Cardiac muscle cell (in vitro differentiated cells and primary cell): Measurements from ENCODE around the gene EFNA5. TPM values are rescaled to one million over a fixed set of nuclear protein-coding genes. Genes with fewer than 3 reads are reported as not detected.

Source experiments
- DNase-seq, 2 donors: peaks; one replicate each; pipeline versions ENCODE4 v3.0.0 to v3.0.0-alpha.2; 2010 to 2017; ENCODE audit warnings: low read depth in 1 of 2, low spot score in 1 of 2
- H3K27ac ChIP-seq: fragments of 200-600 bp; sonication (generic); 2 replicates; pipeline ENCODE4 v1.5.1; 2016
- H3K27me3 ChIP-seq: fragments of 200-600 bp; sonication (generic); 2 replicates; pipeline ENCODE4 v1.6.0; 2016; ENCODE audit warnings: control low read depth
- H3K36me3 ChIP-seq: fragments of 200-600 bp; sonication (generic); 2 replicates; pipeline ENCODE4 v1.5.1; 2016; ENCODE audit warnings: control low read depth
- H3K4me1 ChIP-seq: fragments of 200-600 bp; sonication (generic); 2 replicates; pipeline ENCODE4 v1.8.1; 2017; ENCODE audit warnings: low read depth, mild to moderate bottlenecking, mixed run types
- H3K4me3 ChIP-seq: fragments of 200-600 bp; sonication (generic); 2 replicates; pipeline ENCODE4 v1.5.1; 2016; ENCODE audit warnings: mild to moderate bottlenecking
- H3K9me3 ChIP-seq: fragments of 200-600 bp; sonication (generic); 2 replicates; pipeline ENCODE4 v1.5.1; 2017; ENCODE audit warnings: low read depth, mild to moderate bottlenecking, control low read depth
- CTCF ChIP-seq: IDR thresholded peaks from 2 replicates; pipeline ENCODE4 v1.5.1; 2012; ENCODE audit warnings: low read depth, mild to moderate bottlenecking, low read length
- polyA plus RNA-seq: library from polyadenylated mRNA; unstranded; fragments of >200 nt; fragmentation: Nextera tagmentation; extraction: Ambion mirVana; gene quantifications from 2 replicates; pipeline ENCODE4 v1.2.1, GENCODE V29; 2016
- total RNA-seq: library from RNA; depleted of rRNA; stranded (reverse); fragments of >200 nt; gene quantifications from 2 replicates; pipeline ENCODE4 v1.2.3, GENCODE V29; 2016

EFNA5 gene
- total and polyA plus RNA-seq, 2 experiments from 2014 or later, result 4.5 to 12.0 TPM

DNA sequence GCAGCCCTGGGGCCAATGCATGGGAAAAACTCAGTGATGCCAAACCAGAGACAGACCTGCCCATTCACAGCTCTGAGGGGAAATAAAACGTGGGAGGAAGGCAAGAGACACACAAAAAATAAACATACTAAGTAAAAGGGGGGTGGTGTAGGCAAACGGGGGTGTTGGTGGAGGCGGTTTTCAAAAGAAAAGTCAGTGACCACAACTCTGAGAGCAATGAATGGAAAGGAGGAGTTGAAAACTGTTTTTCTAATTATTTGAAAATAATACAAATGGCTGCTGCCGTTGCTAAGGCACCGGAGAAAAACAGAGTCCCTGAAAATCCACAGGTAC is 293.5 kb downstream of the EFNA5 start:
- no peak for DNase-seq
- Histone ChIP-seq H3K4me1 (no peaks in the 10 kb centered on the region), H3K27ac (no peak overlapping the region), H3K27me3 (no peaks in the 10 kb centered on the region), H3K9me3 (no peaks in the 10 kb centered on the region), H3K36me3 (no peaks in the 10 kb centered on the region), H3K4me3 (no peak overlapping the region)
- TF ChIP-seq CTCF, result no peak

DNA sequence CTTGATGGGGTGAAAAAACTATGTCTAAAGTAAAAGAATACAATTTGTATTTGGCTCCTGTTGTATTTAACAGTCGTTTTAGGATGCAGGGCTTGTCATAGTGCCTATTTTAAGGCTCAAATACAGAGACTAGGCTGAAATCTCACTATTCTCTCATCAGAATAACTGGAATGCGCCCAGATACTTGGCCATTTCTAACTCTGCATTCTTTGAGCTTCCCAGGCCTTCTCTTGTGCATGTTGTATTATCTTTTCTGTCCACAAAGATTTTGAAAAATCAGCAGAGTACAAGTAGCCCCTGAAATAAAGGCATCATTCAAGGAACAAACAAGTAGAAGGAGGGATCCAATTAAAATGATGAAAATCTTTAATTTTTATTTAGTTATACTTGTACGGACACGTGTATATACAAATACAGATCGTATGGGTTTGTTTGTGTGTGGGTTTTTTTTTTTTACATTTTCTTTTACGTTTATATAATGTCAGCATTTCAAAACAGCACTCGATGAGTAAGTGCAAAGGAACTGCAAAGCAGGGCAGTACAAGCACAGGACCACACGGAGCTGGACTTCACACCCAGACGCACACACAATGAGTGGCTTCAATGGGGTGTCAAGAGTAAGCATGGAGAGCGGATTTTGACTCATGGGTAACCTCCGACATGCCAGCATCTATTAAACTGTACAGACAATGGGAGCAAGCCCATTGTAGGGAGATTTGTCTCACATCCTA is 294.0 kb downstream of the EFNA5 start:
- peak in 1 of 2 donors; percentile 36 for DNase-seq
- H3K27ac ChIP-seq, result no peak overlapping the region

GRCh38 chr5:107373549-107374263 is 297.0 kb downstream of the EFNA5 start:
- Histone ChIP-seq H3K36me3 (no peaks in the 10 kb centered on the region), H3K4me1 (no peaks in the 10 kb centered on the region), H3K4me3 (no peak overlapping the region), H3K9me3 (no peaks in the 10 kb centered on the region), H3K27me3 (no peaks in the 10 kb centered on the region), H3K27ac (no peak overlapping the region)
- no peak for TF ChIP-seq CTCF
- no peak for DNase-seq

More for the DNA sequence above, 294.0 kb downstream of the EFNA5 start:
- Histone ChIP-seq H3K36me3 (no peaks in the 10 kb centered on the region), H3K27me3 (no peaks in the 10 kb centered on the region), H3K4me1 (no peaks in the 10 kb centered on the region), H3K9me3 (no peaks in the 10 kb centered on the region), H3K4me3 (no peak overlapping the region)
- TF ChIP-seq CTCF, result no peak

GRCh38 chr5:107372723-107373450 is 297.9 kb downstream of the EFNA5 start:
- Histone ChIP-seq H3K27me3 (no peaks in the 10 kb centered on the region), H3K36me3 (no peaks in the 10 kb centered on the region), H3K27ac (no peak overlapping the region), H3K9me3 (no peaks in the 10 kb centered on the region), H3K4me3 (no peak overlapping the region), H3K4me1 (peaks cover 2% of the 10 kb centered on the region)
- DNase-seq, result peak; percentile 30 to 37
- no peak for TF ChIP-seq CTCF

GRCh38 chr5:107370396-107370968 is 300.3 kb downstream of the EFNA5 start:
- Histone ChIP-seq H3K4me1 (peaks cover 4% of the 10 kb centered on the region), H3K9me3 (no peaks in the 10 kb centered on the region), H3K27ac (no peak overlapping the region), H3K27me3 (no peaks in the 10 kb centered on the region), H3K36me3 (no peaks in the 10 kb centered on the region), H3K4me3 (no peak overlapping the region)
- TF ChIP-seq CTCF, result no peak
- peak in 1 of 2 donors; percentile 23 for DNase-seq
